Spleen (tissue), 7 donors: Measurements from ENCODE around the gene TMEM86B.

Experiments
- POLR2A ChIP-seq, 3 donors: fragments of 450-650 bp; IDR thresholded peaks; one replicate each; pipeline ENCODE4 v1.5.1; 2017; ENCODE audit warnings: antibody characterized with exemption in 3 of 3, mild to moderate bottlenecking in 1 of 3
- TF ChIP-seq, protein P1 (sequence below), 11 experiments: fragments of 200-600 bp in 7 of 11; fragments of 450-650 bp in 4 of 11; sonication (generic) in 4 of 11; IDR thresholded peaks in 8 of 11; conservative IDR thresholded peaks in 3 of 11; 1 replicate in 7 of 11; 2 replicates in 4 of 11; pipeline versions ENCODE4 v1.4.0 to v1.8.0; 2016 to 2021; ENCODE audit warnings: antibody characterized with exemption in 11 of 11, inconsistent platforms in 4 of 11, mild to moderate bottlenecking in 1 of 11
- donor health status: DM: no; HTN: no; CAD: no; lungs with moderate emphysema.
- donor health status: DM: no; HTN: no; CAD: no.
- donor health status: DM: no; HTN: no; CAD: no.

DNA sequence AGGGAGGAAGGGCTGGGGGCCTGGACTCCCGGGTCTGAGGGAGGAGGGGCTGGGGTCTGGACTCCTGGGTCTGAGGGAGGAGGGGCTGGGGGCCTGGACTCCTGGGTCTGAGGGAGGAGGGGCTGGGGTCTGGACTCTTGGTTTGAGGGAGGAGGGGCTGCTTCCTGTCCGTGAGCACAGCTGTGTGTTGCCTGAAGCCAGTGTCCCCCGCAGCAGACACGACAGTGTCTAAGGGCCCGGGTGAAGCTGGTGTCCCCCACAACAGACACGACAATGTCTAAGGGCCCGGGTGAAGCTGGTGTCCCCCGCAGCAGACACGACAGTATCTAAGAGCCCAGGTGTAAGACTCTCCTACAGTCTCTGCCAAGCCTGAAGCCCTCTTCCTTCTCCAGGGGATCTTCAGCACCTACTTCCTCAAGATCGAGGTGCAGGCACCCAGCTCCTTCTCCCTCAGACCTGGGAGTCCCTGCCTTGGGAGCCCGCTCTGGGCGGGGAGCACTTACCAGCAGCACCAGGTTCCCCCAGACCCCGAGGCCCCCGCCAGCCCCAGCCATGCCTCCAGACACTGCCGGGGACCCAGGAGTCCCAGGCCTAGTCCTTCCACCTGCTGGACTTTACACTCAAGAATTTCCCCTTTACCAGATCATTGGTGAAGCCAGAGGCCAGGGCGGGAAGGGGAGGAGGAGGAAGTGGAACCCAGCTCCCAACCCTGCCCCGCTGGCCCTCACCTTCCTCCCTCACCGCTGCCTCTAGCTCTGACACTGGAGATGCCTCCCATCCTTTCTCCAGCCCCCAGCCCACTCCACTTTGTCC, 19.5 kb downstream of the TMEM86B start, which contains the start of gene PTPRH:
- no peak for TF ChIP-seq POLR2A (IDR thresholded peaks at IDR 0.05)
- TF ChIP-seq, protein P1, sequence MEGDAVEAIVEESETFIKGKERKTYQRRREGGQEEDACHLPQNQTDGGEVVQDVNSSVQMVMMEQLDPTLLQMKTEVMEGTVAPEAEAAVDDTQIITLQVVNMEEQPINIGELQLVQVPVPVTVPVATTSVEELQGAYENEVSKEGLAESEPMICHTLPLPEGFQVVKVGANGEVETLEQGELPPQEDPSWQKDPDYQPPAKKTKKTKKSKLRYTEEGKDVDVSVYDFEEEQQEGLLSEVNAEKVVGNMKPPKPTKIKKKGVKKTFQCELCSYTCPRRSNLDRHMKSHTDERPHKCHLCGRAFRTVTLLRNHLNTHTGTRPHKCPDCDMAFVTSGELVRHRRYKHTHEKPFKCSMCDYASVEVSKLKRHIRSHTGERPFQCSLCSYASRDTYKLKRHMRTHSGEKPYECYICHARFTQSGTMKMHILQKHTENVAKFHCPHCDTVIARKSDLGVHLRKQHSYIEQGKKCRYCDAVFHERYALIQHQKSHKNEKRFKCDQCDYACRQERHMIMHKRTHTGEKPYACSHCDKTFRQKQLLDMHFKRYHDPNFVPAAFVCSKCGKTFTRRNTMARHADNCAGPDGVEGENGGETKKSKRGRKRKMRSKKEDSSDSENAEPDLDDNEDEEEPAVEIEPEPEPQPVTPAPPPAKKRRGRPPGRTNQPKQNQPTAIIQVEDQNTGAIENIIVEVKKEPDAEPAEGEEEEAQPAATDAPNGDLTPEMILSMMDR (IDR thresholded peaks at IDR 0.05 in 8 of 11, conservative IDR thresholded peaks at IDR 0.05 in 3 of 11): no peak
